ENCODE measurements around the gene MSMP.

MSMP gene

DNA sequence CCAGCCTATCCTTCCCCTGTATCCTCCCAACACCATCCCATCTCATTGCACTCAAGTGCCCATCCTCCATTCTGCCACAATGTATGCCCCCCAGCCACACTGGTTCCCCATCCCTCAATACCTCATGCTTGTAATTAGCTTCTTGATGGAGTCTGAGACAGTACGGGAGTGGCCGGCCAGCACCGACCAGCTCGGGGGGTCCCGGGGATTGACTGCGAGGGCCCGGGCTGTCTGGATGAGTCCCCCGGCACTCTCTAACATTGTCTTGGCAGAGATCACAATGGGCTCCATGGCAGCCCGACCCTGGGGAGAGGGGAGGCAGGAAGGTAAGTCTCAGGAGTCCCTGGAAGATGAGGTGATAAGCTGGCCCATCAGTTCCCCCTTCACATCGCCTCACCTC lies 47.1 kb downstream of the MSMP start:
- TF ChIP-seq, protein P1, sequence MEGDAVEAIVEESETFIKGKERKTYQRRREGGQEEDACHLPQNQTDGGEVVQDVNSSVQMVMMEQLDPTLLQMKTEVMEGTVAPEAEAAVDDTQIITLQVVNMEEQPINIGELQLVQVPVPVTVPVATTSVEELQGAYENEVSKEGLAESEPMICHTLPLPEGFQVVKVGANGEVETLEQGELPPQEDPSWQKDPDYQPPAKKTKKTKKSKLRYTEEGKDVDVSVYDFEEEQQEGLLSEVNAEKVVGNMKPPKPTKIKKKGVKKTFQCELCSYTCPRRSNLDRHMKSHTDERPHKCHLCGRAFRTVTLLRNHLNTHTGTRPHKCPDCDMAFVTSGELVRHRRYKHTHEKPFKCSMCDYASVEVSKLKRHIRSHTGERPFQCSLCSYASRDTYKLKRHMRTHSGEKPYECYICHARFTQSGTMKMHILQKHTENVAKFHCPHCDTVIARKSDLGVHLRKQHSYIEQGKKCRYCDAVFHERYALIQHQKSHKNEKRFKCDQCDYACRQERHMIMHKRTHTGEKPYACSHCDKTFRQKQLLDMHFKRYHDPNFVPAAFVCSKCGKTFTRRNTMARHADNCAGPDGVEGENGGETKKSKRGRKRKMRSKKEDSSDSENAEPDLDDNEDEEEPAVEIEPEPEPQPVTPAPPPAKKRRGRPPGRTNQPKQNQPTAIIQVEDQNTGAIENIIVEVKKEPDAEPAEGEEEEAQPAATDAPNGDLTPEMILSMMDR (IDR thresholded peaks at IDR 0.05; ENCODE audit: low read depth, low read length): no peak
- no peak overlapping the region for H3K4me3 ChIP-seq (ENCODE audit: low read depth, low read length)

DNA sequence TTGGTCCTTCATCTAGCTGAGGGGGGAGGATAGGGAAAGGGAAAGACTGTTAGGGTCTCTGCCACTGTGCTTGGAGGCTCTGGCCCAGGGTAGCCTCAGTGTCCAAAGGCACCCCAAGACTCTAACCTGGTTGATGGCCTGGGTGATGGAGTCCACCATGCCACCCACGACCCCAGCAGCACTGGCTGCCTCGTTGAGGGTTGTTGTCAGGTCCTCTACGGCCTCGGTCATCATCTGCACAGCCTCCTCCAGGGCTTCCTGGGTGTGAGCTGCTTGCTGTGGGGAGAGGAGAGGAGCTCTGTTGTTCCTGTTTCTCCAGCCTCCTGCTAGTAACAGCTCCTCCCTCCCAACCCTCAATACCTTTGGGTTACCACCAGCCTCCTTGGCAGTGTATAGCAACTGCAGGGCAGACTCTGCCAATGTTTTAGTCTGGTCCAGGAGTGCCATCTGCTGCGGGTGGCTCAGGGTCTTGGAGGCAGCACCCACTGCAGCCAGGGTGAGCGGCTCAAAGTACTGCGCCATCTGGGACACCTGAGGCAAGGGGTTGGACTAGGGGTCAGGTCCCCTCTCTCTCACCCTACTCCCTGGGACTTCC lies 48.1 kb downstream of the MSMP start:
- H3K4me3 ChIP-seq (ENCODE audit: low read depth, low read length): no peak overlapping the region
- TF ChIP-seq, protein P1 (IDR thresholded peaks at IDR 0.05; ENCODE audit: low read depth, low read length): no peak

DNA sequence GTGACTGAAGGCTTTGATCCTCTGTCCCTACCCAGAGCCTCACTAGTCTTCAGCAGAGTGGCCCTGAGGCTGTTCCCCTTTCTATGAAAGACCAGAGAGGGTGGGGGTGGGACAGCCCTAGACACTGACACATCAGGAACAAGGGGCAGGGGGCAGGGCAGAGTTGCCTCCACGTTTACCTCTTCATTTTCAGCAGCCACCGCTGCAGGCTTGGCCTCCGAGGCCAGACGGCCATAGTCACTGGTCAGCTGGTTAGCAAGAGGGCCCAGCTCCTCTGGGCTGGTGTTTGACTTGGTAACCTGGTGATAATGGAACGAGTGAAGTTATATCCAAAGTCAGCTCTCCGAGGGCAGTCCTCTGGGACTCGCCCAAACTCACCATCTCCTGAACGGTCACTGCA lies 48.7 kb downstream of the MSMP start:
- H3K4me3 ChIP-seq (ENCODE audit: low read depth, low read length): no peak overlapping the region
- TF ChIP-seq, protein P1 (IDR thresholded peaks at IDR 0.05; ENCODE audit: low read depth, low read length): no peak

DNA sequence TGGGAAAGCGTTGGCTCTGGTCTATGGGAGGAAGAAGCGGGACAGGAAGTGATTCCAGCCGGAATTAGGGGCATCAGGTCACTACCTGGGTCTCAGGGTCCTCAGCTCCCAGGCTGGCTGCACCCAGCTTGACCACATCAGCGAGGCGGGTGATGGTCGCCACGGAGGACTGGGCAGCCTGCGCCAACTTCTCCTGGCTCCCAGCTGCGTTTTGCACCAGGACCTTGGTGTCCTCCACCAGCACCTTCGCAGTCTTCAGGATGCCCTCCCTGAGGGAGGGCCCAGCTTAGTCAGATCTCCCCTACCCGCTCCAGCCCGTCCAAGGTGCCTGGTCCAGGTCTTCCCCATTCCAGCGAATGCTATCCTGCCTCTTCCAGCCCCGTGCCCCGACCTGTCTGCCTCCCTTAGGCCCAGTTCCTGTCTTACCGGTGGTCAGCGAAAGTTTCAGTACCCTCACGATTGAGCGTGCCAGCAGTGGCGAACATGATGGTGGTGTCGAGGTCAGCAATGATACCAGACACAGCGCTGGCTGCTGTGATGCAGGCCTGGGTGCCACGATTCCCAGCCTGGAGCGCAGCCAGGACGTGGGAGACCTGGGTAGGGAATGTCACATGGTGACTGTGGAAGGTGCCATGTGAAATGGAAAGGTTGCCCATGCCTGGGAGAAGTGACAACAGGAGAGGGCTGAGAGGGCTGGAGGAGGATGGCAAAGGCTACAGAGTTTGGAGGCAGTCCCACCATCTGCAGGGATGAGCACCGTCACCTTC lies 50.0 kb downstream of the MSMP start:
- H3K4me3 ChIP-seq (ENCODE audit: low read depth, low read length): no peak overlapping the region
- TF ChIP-seq, protein P1 (IDR thresholded peaks at IDR 0.05; ENCODE audit: low read depth, low read length): no peak

All from WI38 (cell line).